Calu3 (cell line): ENCODE results near the gene C2CD4D. TPM values are rescaled to one million over a fixed set of nuclear protein-coding genes. Genes with fewer than 3 reads are reported as not detected.

Source experiments
- BruUV-seq: library from RNA; stranded (reverse); fragments of 400-500 nt; replicated peaks from 2 replicates; lab custom pipeline; 2021; lab: Mats Ljungman, UMichigan
- CTCF ChIA-PET: fragments of 300-600 bp; sonication (Branson Sonifier 250); formaldehyde crosslinking; loops from one replicate; lab custom pipeline; 2022; ENCODE audit warnings: antibody characterized with exemption; lab: Charles Lee
- DNase-seq: peaks from one replicate; pipeline ENCODE4 v3.0.0; 2022
- H3K27ac Mint-ChIP-seq: one replicate; pipeline ENCODE4 v1.8.0; 2022; ENCODE audit warnings: mixed read lengths; ENCODE audit not compliant: unreplicated experiment
- H3K27me3 Mint-ChIP-seq: one replicate; pipeline ENCODE4 v1.8.0; 2022; ENCODE audit warnings: mixed read lengths; ENCODE audit not compliant: unreplicated experiment
- H3K36me3 Mint-ChIP-seq: one replicate; pipeline ENCODE4 v1.8.0; 2022; ENCODE audit warnings: mild to moderate bottlenecking, moderate library complexity, mixed read lengths; ENCODE audit not compliant: insufficient read depth, unreplicated experiment
- H3K4me1 Mint-ChIP-seq: one replicate; pipeline ENCODE4 v1.8.0; 2022; ENCODE audit warnings: mild to moderate bottlenecking, low read depth, mixed read lengths; ENCODE audit not compliant: unreplicated experiment
- H3K4me3 Mint-ChIP-seq: one replicate; pipeline ENCODE4 v1.8.0; 2022; ENCODE audit warnings: mild to moderate bottlenecking, low read depth, moderate library complexity, mixed read lengths; ENCODE audit not compliant: unreplicated experiment
- H3K9me3 Mint-ChIP-seq: one replicate; pipeline ENCODE4 v1.8.0; 2022; ENCODE audit warnings: low read depth, mixed read lengths; ENCODE audit not compliant: unreplicated experiment
- intact Hi-C: fragments of 100-400 bp; cut with micrococcal nuclease; formaldehyde crosslinking; loops from one replicate; pipeline ENCODE4 v1.10.0; 2022; ENCODE audit not compliant: unreplicated experiment
- total RNA-seq: library from RNA; stranded (reverse); gene quantifications from 2 replicates; pipeline ENCODE4 v1.2.3, GENCODE V29; 2022
- TF ChIP-seq, protein P1 (sequence below): fragments of 200-600 bp; IDR thresholded peaks from one replicate; pipeline ENCODE4 v1.8.0; 2022; ENCODE audit warnings: antibody characterized with exemption; ENCODE audit not compliant: unreplicated experiment

The C2CD4D gene
- total RNA-seq, 1 experiment from 2014 or later: 2.5 TPM

DNA sequence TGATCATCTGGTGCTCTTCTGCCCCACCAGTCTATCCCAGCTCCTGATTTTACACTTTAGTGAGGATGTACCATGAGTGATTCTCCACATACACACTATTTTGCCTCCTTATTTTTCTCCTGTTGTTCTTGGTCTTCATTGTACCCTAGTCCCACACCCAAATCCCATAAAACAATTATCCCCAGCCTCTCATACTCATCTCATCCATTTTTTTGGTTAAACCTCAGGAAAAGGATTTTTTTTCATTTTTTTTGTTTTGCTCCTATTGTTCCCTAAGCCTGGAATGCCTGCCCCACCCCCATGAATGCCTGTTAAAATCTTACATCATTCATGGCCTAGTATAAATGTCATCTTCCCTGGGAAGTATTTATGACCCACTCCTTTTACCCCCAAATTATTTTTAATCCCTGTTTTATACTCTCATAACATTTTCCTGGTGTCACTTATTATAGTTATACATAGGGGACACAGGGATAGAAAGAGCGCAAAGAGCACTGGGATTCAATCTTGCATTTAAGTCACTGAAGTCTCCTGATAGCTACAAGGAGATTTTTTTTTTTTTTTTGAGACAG is 29.5 kb downstream of the C2CD4D start:
- peaks cover 72% of the 10 kb centered on the region for H3K27me3 Mint-ChIP-seq
- TF ChIP-seq, protein P1, sequence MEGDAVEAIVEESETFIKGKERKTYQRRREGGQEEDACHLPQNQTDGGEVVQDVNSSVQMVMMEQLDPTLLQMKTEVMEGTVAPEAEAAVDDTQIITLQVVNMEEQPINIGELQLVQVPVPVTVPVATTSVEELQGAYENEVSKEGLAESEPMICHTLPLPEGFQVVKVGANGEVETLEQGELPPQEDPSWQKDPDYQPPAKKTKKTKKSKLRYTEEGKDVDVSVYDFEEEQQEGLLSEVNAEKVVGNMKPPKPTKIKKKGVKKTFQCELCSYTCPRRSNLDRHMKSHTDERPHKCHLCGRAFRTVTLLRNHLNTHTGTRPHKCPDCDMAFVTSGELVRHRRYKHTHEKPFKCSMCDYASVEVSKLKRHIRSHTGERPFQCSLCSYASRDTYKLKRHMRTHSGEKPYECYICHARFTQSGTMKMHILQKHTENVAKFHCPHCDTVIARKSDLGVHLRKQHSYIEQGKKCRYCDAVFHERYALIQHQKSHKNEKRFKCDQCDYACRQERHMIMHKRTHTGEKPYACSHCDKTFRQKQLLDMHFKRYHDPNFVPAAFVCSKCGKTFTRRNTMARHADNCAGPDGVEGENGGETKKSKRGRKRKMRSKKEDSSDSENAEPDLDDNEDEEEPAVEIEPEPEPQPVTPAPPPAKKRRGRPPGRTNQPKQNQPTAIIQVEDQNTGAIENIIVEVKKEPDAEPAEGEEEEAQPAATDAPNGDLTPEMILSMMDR: no peak
- CTCF ChIA-PET: interaction anchor here (0.6 to 0.7 kb wide), 2 partner anchors 12 to 36 kb away, joined by 3 to 5 read pairs; no protein-coding TSS in a partner anchor
- H3K4me1 Mint-ChIP-seq: no peaks in the 10 kb centered on the region
- no peak overlapping the region for H3K27ac Mint-ChIP-seq
- no peak overlapping the region for H3K4me3 Mint-ChIP-seq
- intact Hi-C loops: no loop called here
- H3K36me3 Mint-ChIP-seq: no peaks in the 10 kb centered on the region
- DNase-seq: no peak
- no TSS peak for BruUV-seq
- no peaks in the 10 kb centered on the region for H3K9me3 Mint-ChIP-seq

DNA sequence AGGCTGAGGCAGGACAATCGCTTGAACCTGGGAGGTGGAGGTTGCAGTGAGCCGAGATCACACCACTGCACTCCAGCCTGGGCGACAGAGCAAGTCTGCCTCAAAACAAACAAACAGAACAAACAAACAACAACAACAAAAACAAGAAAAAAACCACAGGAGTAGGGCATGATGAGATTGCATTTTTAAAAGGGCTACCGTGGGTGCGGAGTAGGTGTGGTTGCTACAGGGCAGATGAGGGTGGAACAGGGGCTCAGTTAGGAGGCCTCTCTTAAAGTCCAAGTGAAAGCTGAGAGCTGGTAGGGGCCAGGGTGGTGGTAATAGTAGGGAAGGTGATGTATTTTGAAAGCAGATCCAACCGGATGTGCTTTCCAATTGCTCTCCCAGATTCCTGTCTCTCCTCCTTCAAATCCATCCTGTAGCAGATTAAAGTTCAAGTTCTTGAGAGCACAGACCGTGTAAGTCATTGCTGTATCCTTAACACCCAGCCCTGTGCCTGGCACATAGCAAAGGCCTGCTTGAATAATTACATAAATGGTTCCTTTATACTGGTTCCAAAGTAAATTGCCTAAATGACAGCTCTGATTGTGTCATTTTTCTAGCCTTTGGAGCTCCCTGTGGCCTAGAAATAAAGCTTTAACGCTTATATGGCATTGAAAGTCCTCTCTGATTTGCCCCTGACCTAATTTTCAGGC is 30.2 kb downstream of the C2CD4D start:
- peaks cover 73% of the 10 kb centered on the region for H3K27me3 Mint-ChIP-seq
- intact Hi-C loops: no loop called here
- no peaks in the 10 kb centered on the region for H3K4me1 Mint-ChIP-seq
- no TSS peak for BruUV-seq
- no peak overlapping the region for H3K4me3 Mint-ChIP-seq
- H3K9me3 Mint-ChIP-seq: no peaks in the 10 kb centered on the region
- DNase-seq: no peak
- H3K36me3 Mint-ChIP-seq: no peaks in the 10 kb centered on the region
- CTCF ChIA-PET: interaction anchor here (0.7 kb wide), 1 partner anchor 12 kb away, joined by 3 read pairs; no protein-coding TSS in a partner anchor
- H3K27ac Mint-ChIP-seq: no peak overlapping the region
- TF ChIP-seq, protein P1: no peak

DNA sequence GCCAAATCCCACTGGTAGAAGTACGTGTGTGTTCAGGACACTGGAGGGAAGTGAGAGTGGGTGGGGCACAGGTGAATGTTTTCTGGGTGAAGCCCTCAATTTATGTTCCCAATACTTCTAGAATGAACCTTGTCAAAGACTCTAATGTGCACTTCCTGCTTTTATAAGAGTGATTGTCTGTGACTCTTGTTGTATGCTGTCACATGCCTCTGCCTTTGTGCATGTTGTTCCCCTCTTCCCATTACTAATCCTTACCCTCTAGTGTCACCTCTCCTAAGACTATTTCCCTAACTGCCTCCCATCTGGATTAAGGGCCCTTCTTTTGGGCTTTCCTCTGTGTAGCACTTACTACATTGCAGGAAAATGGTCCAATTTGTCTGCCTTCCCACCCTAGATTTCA is 31.9 kb downstream of the C2CD4D start:
- no peaks in the 10 kb centered on the region for H3K4me1 Mint-ChIP-seq
- BruUV-seq: no TSS peak
- H3K4me3 Mint-ChIP-seq: no peak overlapping the region
- H3K27ac Mint-ChIP-seq: no peak overlapping the region
- peaks cover 73% of the 10 kb centered on the region for H3K27me3 Mint-ChIP-seq
- no peak for DNase-seq
- no peaks in the 10 kb centered on the region for H3K9me3 Mint-ChIP-seq
- CTCF ChIA-PET: no interaction called here
- TF ChIP-seq, protein P1: no peak
- no peaks in the 10 kb centered on the region for H3K36me3 Mint-ChIP-seq
- intact Hi-C loops: no loop called here

DNA sequence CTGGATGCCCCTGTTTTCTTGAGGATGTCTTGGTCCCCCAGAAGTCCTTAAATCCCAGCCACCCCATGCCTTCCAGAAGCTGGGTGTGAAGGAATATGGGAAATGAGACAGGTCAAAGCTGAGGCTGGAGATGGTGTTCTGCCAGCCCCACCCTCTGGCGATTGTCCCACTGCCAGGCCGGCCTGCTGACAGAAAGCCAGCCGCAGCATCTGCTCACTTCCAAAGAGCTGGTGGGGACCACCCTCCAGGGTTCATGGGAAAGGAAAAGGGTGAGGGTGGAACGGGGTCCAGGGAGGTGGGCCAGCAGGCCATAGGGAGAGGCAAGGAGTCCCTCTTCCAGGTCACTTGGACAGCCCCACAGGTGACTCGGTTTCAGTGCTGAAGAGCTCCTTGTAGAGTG is 32.5 kb downstream of the C2CD4D start:
- H3K9me3 Mint-ChIP-seq: no peaks in the 10 kb centered on the region
- no peaks in the 10 kb centered on the region for H3K4me1 Mint-ChIP-seq
- CTCF ChIA-PET: no interaction called here
- no peak overlapping the region for H3K27ac Mint-ChIP-seq
- intact Hi-C loops: no loop called here
- H3K36me3 Mint-ChIP-seq: no peaks in the 10 kb centered on the region
- TF ChIP-seq, protein P1: no peak
- peaks cover 71% of the 10 kb centered on the region for H3K27me3 Mint-ChIP-seq
- no peak overlapping the region for H3K4me3 Mint-ChIP-seq
- no TSS peak for BruUV-seq
- DNase-seq: no peak
